Activated naive CD4-positive, alpha-beta T cell treated with anti-CD3 and anti-CD28 coated beads, Interleukin-2, amount 10 ng/mL, durations not matched to agents 7 days and 5 days (primary cell): Measurements from ENCODE around the gene IFNGR2.
"Not testable (repeated sequence)": the region's sequence is repeated elsewhere in the genome, so short reads cannot be mapped to it uniquely, and the experiment has no call there.

ENCODE experiments used
- CTCF ChIA-PET: fragments of 350-600 bp; sonication (Branson Sonifier 250); formaldehyde crosslinking; loops from one replicate; lab custom pipeline; 2021; ENCODE audit warnings: antibody characterized with exemption; lab: Charles Lee
- DNase-seq: peaks from one replicate; pipeline ENCODE4 v3.0.0-alpha.2; 2020
- H3K27ac Mint-ChIP-seq: one replicate; pipeline ENCODE4 v1.8.0; 2021; ENCODE audit warnings: mild to moderate bottlenecking, moderate library complexity, mixed read lengths
- H3K27me3 Mint-ChIP-seq: one replicate; pipeline ENCODE4 v1.8.0; 2021; ENCODE audit warnings: mild to moderate bottlenecking, mixed read lengths
- H3K36me3 Mint-ChIP-seq: one replicate; pipeline ENCODE4 v1.8.0; 2021; ENCODE audit warnings: mixed read lengths
- H3K4me1 Mint-ChIP-seq: one replicate; pipeline ENCODE4 v1.8.0; 2021; ENCODE audit warnings: mixed read lengths
- H3K4me3 Mint-ChIP-seq: one replicate; pipeline ENCODE4 v1.8.0; 2021; ENCODE audit warnings: mild to moderate bottlenecking, moderate library complexity, mixed read lengths
- H3K9me3 Mint-ChIP-seq: one replicate; pipeline ENCODE4 v1.8.0; 2021; ENCODE audit warnings: mixed read lengths

The IFNGR2 gene

GRCh38 chr21:33398361-33398760 is 4.9 kb upstream of the IFNGR2 start:
- CTCF ChIA-PET = no interaction called here
- no peak overlapping the region for H3K4me3 Mint-ChIP-seq
- no peak overlapping the region for H3K27ac Mint-ChIP-seq

GRCh38 chr21:33401630-33401992 is 1.6 kb upstream of the IFNGR2 start:
- Mint-ChIP-seq H3K4me3 (no peak overlapping the region), H3K27ac (peak overlapping the region; percentile 37), H3K4me1 (peaks cover 55% of the 10 kb centered on the region), H3K9me3 (no peaks in the 10 kb centered on the region), H3K36me3 (peaks cover 13% of the 10 kb centered on the region), H3K27me3 (peaks cover 90% of the 10 kb centered on the region)
- DNase-seq = no peak
- CTCF ChIA-PET = no interaction called here

More at GRCh38 chr21:33398361-33398760, 4.9 kb upstream of the IFNGR2 start:
- DNase-seq = no peak
- no peaks in the 10 kb centered on the region for H3K9me3 Mint-ChIP-seq
- H3K27me3 Mint-ChIP-seq = peaks cover 89% of the 10 kb centered on the region
- H3K4me1 Mint-ChIP-seq = peaks cover 30% of the 10 kb centered on the region
- H3K36me3 Mint-ChIP-seq = no peaks in the 10 kb centered on the region

DNA sequence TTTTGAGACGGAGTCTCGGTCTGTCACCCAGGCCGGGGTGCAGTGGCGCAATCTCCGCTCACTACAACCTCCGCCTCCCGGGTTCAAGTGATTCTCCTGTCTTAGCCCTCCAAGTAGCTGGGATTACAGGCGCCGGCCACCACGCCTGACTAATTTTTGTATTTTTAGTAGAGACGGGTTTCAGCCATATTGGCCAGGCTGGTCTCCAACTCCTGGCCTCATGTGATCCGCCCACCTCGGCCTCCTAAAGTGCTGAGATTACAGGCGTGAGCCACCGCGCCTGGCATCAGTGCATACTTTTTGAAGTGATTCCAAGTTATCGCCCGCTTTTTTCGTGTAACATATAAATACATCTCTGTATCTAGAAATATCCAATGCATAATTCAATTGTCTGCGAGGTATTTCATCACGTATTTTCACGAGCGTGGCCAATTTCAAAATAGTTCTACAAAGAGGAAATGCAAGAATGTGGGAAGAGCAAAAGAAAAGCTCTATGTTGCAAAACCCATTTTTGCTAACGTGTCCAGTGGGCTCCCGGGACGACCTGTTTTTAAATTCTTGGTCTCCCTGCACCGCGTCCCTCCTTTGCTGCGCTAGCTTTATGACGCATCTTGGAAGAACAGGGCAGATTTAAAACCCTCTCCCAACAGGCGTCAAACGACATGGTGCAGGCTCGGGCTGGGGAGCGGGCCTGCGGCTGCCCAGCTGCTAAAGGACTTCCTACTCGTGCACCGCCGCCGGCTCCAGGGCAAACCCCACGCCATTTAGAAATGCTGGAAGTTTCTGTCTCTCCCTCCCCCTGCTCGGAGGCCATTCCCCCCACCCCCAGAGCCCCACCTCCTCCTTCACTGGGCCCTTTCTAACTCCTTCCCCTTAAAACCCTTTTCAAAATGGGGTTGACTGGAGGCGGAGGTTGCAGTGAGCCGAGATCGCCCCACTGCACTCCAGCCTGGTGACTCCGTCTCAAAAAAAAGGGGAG is 923 bp upstream of the IFNGR2 start:
- peak; percentile 35 for DNase-seq

GRCh38 chr21:33403786-33404585 is 773 bp downstream of the IFNGR2 start:
- peak overlapping the region; percentile 83 for H3K27ac Mint-ChIP-seq
- DNase-seq = peak; percentile 41
- H3K4me3 Mint-ChIP-seq = peak overlapping the region; percentile 94
- CTCF ChIA-PET = interaction anchor here (1.3 kb wide), 1 partner anchor 18 kb away, joined by 3 read pairs; no protein-coding TSS in a partner anchor
- H3K9me3 Mint-ChIP-seq = no peaks in the 10 kb centered on the region
- peaks cover 60% of the 10 kb centered on the region for H3K4me1 Mint-ChIP-seq
- peaks cover 23% of the 10 kb centered on the region for H3K36me3 Mint-ChIP-seq
- H3K27me3 Mint-ChIP-seq = peaks cover 68% of the 10 kb centered on the region

More for the DNA sequence above, 923 bp upstream of the IFNGR2 start:
- Mint-ChIP-seq H3K4me3 (peak overlapping the region; percentile 76), H3K9me3 (no peaks in the 10 kb centered on the region), H3K4me1 (peaks cover 62% of the 10 kb centered on the region), H3K27ac (peak overlapping the region; percentile 77), H3K27me3 (peaks cover 85% of the 10 kb centered on the region), H3K36me3 (peaks cover 15% of the 10 kb centered on the region)
- CTCF ChIA-PET = interaction anchor here (0.6 to 0.9 kb wide), 2 partner anchors 204 to 275 kb away, joined by 3 read pairs; no protein-coding TSS in a partner anchor

- H3K27ac Mint-ChIP-seq = no peak overlapping the region
- CTCF ChIA-PET = interaction anchor here (0.7 to 1.4 kb wide), 2 partner anchors 21 to 46 kb away, joined by 3 read pairs; no protein-coding TSS in a partner anchor
Measured at GRCh38 chr21:33406493-33406892, 3.3 kb downstream of the IFNGR2 start.

DNA sequence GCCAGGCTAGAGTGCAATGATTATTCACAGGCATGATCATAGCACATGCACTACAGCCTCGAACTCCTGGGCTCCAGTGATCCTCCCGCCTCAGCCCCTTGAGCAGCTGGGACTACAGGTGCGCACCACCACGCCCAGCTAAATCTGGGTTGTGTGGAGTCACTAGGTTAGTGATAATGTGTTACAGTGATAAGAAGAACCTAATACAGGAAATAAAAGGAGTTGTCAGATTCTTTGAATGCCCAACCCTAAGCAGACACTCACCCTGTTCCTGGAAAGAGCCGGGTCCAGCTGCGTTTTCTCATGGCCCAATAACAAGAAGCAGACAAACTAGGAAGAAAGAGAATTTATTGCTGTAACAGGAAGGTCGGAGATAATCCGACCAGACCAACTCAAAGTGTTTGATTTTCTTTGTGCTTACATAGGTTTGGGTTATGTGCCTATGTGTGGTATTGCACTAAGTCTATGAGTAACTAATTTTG is 8.8 kb downstream of the IFNGR2 start:
- no peaks in the 10 kb centered on the region for H3K27me3 Mint-ChIP-seq
- DNase-seq = no peak
- H3K9me3 Mint-ChIP-seq = no peaks in the 10 kb centered on the region
- CTCF ChIA-PET = interaction anchor here (0.6 kb wide), 1 partner anchor 579 kb away, joined by 4 read pairs; no protein-coding TSS in a partner anchor
- peaks cover 39% of the 10 kb centered on the region for H3K4me1 Mint-ChIP-seq
- H3K36me3 Mint-ChIP-seq = peaks cover 36% of the 10 kb centered on the region
- H3K27ac Mint-ChIP-seq = peak overlapping the region; percentile 33
- no peak overlapping the region for H3K4me3 Mint-ChIP-seq

More at GRCh38 chr21:33406493-33406892, 3.3 kb downstream of the IFNGR2 start:
- Mint-ChIP-seq H3K36me3 (peaks cover 28% of the 10 kb centered on the region), H3K9me3 (no peaks in the 10 kb centered on the region), H3K4me3 (no peak overlapping the region), H3K27me3 (peaks cover 46% of the 10 kb centered on the region), H3K4me1 (peaks cover 59% of the 10 kb centered on the region)
- DNase-seq = no peak

- H3K27me3 Mint-ChIP-seq, DNase-seq, H3K9me3 Mint-ChIP-seq, H3K27ac Mint-ChIP-seq, H3K4me3 Mint-ChIP-seq: not testable (repeated sequence)
- H3K4me1 Mint-ChIP-seq = peaks cover 34% of the 10 kb centered on the region
- peaks cover 35% of the 10 kb centered on the region for H3K36me3 Mint-ChIP-seq
- CTCF ChIA-PET = interaction anchor here (0.6 kb wide), 2 partner anchors 52 to 580 kb away, joined by 3 to 4 read pairs; no protein-coding TSS in a partner anchor
Measured at GRCh38 chr21:33412439-33412831, 9.2 kb downstream of the IFNGR2 start.

DNA sequence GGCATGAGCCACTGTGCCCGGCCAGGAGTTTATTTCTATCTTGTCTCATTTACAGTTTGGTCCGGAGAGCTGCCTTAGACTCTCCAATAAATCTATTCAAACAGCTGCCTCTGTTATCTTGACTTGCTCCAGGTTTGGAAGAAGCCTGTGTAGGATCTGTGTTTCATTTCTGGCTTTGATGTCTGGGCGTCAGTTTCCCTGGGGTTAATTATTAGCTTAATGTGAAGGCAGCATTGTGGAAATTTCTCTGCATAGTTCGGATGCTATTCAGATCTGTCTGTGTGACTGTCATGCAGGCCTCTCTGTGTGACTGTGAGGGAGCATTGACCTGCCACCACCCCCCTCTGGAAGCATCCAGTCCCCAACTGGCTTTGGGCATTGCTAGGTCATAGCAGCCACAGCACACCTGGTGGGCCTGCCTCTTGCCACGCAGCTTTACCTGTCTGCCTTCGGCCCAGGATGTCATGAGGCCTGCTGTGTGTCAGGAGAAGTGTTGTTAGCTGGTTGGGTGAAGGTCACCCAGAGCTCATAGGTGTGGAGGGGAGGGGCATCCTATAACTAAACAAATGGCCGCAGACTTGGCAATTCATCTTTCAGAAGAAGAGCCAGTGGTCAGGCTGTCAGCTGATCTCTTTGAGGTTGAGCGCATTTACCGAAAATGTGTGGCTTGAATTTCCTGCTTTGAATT is 9.8 kb downstream of the IFNGR2 start:
- peaks cover 36% of the 10 kb centered on the region for H3K36me3 Mint-ChIP-seq
- CTCF ChIA-PET = interaction anchor here (0.6 kb wide), 1 partner anchor 51 kb away, joined by 3 read pairs; no protein-coding TSS in a partner anchor
- no peak overlapping the region for H3K27ac Mint-ChIP-seq
- DNase-seq = no peak
- no peak overlapping the region for H3K4me3 Mint-ChIP-seq
- peaks cover 34% of the 10 kb centered on the region for H3K4me1 Mint-ChIP-seq
- no peaks in the 10 kb centered on the region for H3K27me3 Mint-ChIP-seq
- no peaks in the 10 kb centered on the region for H3K9me3 Mint-ChIP-seq

GRCh38 chr21:33414068-33414467 is 10.9 kb downstream of the IFNGR2 start:
- H3K9me3 Mint-ChIP-seq = no peaks in the 10 kb centered on the region
- no peak for DNase-seq
- CTCF ChIA-PET = no interaction called here
- no peak overlapping the region for H3K4me3 Mint-ChIP-seq
- H3K27ac Mint-ChIP-seq = no peak overlapping the region
- peaks cover 32% of the 10 kb centered on the region for H3K36me3 Mint-ChIP-seq
- peaks cover 34% of the 10 kb centered on the region for H3K4me1 Mint-ChIP-seq
- no peaks in the 10 kb centered on the region for H3K27me3 Mint-ChIP-seq

GRCh38 chr21:33414926-33415325 is 11.7 kb downstream of the IFNGR2 start:
- Mint-ChIP-seq H3K4me1 (peaks cover 28% of the 10 kb centered on the region), H3K27ac (no peak overlapping the region), H3K9me3 (no peaks in the 10 kb centered on the region), H3K4me3 (no peak overlapping the region), H3K27me3 (no peaks in the 10 kb centered on the region), H3K36me3 (peaks cover 30% of the 10 kb centered on the region)
- no peak for DNase-seq
- CTCF ChIA-PET = no interaction called here

DNA sequence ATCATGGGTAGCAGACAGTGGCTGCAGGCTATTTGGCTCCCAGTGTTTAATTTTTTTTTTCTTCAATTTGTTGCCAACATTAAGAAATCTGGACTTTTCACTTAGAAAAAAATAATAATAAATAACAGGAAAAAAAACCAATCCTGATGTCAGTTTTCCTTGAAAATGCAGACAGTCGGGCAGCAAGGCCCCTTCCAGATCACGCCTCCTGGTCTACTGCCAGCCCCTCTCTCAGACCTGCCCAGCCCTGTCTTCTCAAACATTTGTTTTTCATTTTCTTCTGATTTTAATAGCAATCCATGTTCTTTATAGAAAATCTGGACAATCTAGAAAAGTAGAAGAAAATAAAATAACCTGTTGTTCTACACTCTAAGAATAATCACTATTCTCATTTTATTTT is 15.5 kb downstream of the IFNGR2 start:
- CTCF ChIA-PET = no interaction called here
- no peak for DNase-seq
- no peaks in the 10 kb centered on the region for H3K9me3 Mint-ChIP-seq
- peaks cover 34% of the 10 kb centered on the region for H3K36me3 Mint-ChIP-seq
- H3K4me3 Mint-ChIP-seq = no peak overlapping the region
- H3K27me3 Mint-ChIP-seq = no peaks in the 10 kb centered on the region
- H3K4me1 Mint-ChIP-seq = peaks cover 2% of the 10 kb centered on the region
- no peak overlapping the region for H3K27ac Mint-ChIP-seq

DNA sequence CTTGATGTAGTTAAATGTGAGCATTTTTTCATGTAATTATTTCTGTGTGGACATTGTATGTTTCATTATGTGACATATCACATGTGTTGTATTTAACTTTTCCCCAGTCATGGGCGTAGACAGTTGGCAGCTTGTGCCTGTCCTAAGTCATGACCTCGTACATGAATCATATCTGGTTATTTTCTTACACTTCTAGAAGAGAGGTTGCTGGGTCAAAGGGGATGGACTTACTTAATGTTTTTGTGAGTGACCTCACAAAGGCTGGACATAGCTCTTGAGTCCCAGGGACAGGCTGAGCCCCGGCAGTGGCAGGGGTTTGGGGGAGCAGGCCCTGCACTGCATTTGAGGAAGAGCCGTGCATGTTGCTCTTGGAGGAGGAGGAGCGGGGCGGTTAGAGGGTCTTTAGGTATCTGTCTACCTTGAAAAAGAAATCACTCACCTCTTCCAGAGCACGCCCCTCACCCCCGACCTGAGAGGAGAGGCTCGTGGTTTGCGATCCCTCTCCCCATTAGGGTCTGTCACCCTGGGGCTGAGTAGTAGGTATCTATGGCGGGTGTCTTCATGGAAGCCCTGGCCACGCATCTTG is 16.4 kb downstream of the IFNGR2 start:
- Mint-ChIP-seq H3K27me3 (no peaks in the 10 kb centered on the region), H3K4me1 (peaks cover 2% of the 10 kb centered on the region), H3K9me3 (no peaks in the 10 kb centered on the region), H3K4me3 (no peak overlapping the region), H3K27ac (no peak overlapping the region), H3K36me3 (peaks cover 38% of the 10 kb centered on the region)
- CTCF ChIA-PET = no interaction called here
- no peak for DNase-seq

- no peak overlapping the region for H3K27ac Mint-ChIP-seq
Measured at GRCh38 chr21:33421713-33422393, 18.6 kb downstream of the IFNGR2 start.

More at GRCh38 chr21:33421713-33422393, 18.6 kb downstream of the IFNGR2 start:
- Mint-ChIP-seq H3K9me3 (no peaks in the 10 kb centered on the region), H3K4me3 (no peak overlapping the region), H3K4me1 (no peaks in the 10 kb centered on the region), H3K27me3 (no peaks in the 10 kb centered on the region), H3K36me3 (peaks cover 30% of the 10 kb centered on the region)
- no peak for DNase-seq
- CTCF ChIA-PET = no interaction called here
